Measurements from ENCODE around the gene KCNQ1. TPM values are rescaled to one million over a fixed set of nuclear protein-coding genes. Genes with fewer than 3 reads are reported as not detected.

The KCNQ1 gene
- total RNA-seq, 1 donor from 2014 or later = 2.7 TPM

DNA sequence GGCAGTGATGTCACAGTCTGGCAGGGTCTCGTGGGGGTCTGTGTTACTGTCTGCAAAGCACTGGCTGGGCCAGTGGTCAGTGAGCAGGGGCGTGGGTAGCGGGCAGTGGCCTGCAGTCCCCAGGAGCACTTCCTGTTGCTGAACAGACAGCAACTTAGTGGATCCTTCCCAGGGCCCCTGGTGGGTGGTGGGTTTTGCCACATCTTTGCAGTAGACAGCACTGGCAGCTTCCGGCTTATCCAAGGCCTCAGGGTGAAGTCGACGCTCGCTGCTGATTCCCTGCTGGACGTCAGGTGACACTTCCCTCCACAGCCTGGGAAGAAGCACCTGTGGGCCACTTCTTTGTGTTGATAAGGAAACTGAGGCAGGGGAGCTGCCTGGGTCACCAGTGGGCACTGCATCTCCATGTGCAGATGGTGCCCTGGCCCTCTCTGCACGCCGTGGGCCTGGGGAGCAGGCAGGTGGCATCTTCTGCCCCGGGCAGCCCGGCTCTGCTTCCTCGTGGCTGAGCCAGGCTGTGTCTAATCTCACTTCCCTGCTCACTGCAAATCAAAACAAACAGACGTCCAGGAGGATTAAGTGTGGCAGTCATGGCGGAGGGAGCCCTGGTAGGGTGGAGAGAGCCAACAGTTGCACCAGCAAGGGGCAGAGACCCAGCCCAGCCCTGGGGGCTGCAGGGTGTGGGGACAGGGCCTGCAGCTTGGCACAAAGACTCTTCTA is 79.8 kb downstream of the KCNQ1 start:
- H3K27ac ChIP-seq = no peak overlapping the region
- DNase-seq (ENCODE audit: extremely low spot score in 2 of 2) = no peak
- no peaks in the 10 kb centered on the region for H3K4me1 ChIP-seq
- intact Hi-C loops (cut with DNase I) = loop anchor here (5.0 kb wide), 1 partner anchor 97 kb away; no protein-coding TSS in a partner anchor
- H3K27me3 ChIP-seq = no peaks in the 10 kb centered on the region
- no peaks in the 10 kb centered on the region for H3K9me3 ChIP-seq
- no peaks in the 10 kb centered on the region for H3K36me3 ChIP-seq
- no peak overlapping the region for H3K4me3 ChIP-seq
- TF ChIP-seq POLR2A (IDR thresholded peaks at IDR 0.05) = no peak
- no peak for TF ChIP-seq POLR2AphosphoS5 (IDR thresholded peaks at IDR 0.05; ENCODE audit: insufficient read depth in 1 of 2, low read depth in 1 of 2)
- TF ChIP-seq, protein P1, sequence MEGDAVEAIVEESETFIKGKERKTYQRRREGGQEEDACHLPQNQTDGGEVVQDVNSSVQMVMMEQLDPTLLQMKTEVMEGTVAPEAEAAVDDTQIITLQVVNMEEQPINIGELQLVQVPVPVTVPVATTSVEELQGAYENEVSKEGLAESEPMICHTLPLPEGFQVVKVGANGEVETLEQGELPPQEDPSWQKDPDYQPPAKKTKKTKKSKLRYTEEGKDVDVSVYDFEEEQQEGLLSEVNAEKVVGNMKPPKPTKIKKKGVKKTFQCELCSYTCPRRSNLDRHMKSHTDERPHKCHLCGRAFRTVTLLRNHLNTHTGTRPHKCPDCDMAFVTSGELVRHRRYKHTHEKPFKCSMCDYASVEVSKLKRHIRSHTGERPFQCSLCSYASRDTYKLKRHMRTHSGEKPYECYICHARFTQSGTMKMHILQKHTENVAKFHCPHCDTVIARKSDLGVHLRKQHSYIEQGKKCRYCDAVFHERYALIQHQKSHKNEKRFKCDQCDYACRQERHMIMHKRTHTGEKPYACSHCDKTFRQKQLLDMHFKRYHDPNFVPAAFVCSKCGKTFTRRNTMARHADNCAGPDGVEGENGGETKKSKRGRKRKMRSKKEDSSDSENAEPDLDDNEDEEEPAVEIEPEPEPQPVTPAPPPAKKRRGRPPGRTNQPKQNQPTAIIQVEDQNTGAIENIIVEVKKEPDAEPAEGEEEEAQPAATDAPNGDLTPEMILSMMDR (IDR thresholded peaks at IDR 0.05) = no peak

DNA sequence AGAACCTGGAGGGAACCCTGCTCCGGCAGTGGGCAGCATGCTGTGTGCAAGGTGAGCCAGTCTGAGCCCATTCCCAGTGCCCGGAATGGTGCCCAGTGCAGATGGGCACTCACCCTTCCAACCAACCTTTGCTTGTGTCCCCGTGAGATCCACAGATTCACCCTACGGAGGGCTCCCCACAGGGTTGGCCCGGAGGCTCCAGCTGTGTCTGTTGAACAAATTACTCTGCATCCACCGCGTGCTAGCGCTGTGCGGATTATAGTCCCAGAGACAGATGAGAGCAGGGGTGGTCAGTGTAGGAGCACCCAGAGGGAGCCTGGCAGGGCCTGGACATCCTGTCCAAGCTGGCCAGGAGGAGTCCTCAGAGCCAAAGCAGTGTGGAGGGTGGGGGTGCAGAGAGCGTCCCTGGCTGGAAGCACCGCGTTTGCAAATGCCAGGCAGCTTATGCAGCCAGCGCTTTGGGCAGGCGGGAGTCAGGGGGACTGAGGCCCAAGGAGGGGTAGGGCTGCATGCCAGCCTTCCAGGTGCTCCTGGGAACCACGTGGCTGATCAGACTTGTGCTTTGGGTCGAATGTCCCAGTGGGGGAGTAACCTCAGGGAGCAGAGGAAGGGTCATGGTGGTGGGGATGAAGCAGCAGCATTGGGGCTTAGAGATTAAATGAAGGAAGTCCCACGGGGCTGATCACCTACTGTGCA is 80.5 kb downstream of the KCNQ1 start:
- H3K27ac ChIP-seq = no peak overlapping the region
- intact Hi-C loops (cut with DNase I) = loop anchor here (5.0 kb wide), 1 partner anchor 98 kb away; no protein-coding TSS in a partner anchor
- H3K9me3 ChIP-seq = no peaks in the 10 kb centered on the region
- H3K36me3 ChIP-seq = no peaks in the 10 kb centered on the region
- TF ChIP-seq, protein P1 (IDR thresholded peaks at IDR 0.05) = no peak
- TF ChIP-seq POLR2AphosphoS5 (IDR thresholded peaks at IDR 0.05; ENCODE audit: insufficient read depth in 1 of 2, low read depth in 1 of 2) (no peak), POLR2A (IDR thresholded peaks at IDR 0.05) (no peak)
- H3K4me1 ChIP-seq = no peaks in the 10 kb centered on the region
- no peaks in the 10 kb centered on the region for H3K27me3 ChIP-seq
- no peak overlapping the region for H3K4me3 ChIP-seq
- no peak for DNase-seq (ENCODE audit: extremely low spot score in 2 of 2)

DNA sequence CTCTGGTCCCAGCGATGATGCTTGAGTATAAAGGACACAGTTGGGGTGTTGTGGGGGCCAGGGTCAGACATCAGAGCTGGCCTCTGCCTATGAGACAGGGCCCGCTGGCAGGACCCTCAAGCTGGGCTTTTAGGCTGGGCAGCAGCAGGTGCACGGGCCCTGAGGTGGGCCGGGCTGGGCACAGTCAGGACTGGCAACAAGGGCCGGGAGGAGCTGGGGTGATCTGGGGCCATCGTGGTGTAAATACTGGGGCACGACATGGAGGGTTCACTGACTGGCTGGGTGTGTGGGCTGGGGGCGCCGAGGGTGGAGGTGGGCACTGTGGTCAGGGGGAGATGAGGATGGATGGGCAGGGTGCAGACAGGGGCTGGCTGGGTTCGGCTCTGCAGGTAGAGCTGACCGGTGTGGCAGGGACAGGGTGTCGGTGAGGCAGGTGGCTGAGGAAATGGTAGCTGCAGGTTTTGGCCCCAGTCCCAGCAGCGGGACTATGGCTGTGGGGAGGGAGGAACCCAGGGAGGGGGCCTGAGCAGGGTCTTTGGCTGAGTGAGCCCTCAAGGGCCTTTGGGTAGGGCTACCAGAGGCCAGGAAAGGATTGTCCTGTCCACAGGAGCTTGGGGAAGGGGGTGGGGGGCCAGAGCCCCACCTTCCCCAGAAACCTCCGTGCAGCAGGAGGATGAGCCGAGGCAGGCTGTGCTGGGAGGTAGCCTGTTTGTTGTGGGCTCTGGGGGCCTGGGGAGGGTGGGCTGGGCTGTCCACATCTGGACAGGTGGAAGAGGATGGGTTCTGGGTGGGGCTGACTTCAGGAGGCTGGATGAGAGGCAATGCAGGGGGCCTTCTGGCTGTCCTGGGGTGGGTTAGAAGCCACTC is 81.4 kb downstream of the KCNQ1 start:
- H3K27ac ChIP-seq = no peak overlapping the region
- DNase-seq (ENCODE audit: extremely low spot score in 2 of 2) = no peak
- H3K9me3 ChIP-seq = no peaks in the 10 kb centered on the region
- no peak overlapping the region for H3K4me3 ChIP-seq
- no peaks in the 10 kb centered on the region for H3K36me3 ChIP-seq
- H3K4me1 ChIP-seq = no peaks in the 10 kb centered on the region
- TF ChIP-seq POLR2A (IDR thresholded peaks at IDR 0.05) = no peak
- no peak for TF ChIP-seq POLR2AphosphoS5 (IDR thresholded peaks at IDR 0.05; ENCODE audit: insufficient read depth in 1 of 2, low read depth in 1 of 2)
- TF ChIP-seq, protein P1 (IDR thresholded peaks at IDR 0.05) = no peak
- no peaks in the 10 kb centered on the region for H3K27me3 ChIP-seq
- intact Hi-C loops (cut with DNase I) = loop anchor here (5.0 kb wide), 1 partner anchor 99 kb away; no protein-coding TSS in a partner anchor

DNA sequence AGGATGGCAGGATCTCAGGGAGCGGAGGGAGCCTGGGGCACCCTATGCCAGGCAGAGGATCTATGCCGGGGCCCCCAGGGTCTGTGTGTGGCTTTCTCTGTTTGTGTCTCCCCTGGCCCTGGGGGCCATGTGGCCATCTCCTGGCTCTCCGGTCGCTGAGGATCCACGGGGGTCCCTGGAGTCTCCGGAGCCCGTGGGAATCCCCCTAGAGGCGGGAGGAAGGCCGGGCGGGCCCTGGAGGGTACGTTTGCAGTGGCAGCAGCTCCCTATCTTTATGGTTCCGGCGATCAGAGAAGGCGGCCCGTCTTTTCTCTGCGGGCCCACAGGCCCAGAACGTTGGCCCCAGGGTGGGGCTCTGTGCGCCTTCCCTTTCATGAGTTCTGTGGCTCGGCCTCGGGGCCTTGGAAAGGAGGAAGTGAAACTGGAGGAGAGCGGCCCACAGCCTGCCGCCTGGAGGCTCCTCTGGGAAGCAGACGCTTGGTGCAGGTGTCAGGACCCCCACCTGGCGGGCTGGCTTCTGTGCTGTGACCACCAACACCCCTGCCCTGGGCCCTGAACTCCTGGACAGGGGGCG is 82.1 kb downstream of the KCNQ1 start:
- H3K36me3 ChIP-seq = no peaks in the 10 kb centered on the region
- DNase-seq (ENCODE audit: extremely low spot score in 2 of 2) = no peak
- H3K27me3 ChIP-seq = no peaks in the 10 kb centered on the region
- no peak overlapping the region for H3K4me3 ChIP-seq
- TF ChIP-seq, protein P1 (IDR thresholded peaks at IDR 0.05) = no peak
- TF ChIP-seq POLR2AphosphoS5 (IDR thresholded peaks at IDR 0.05; ENCODE audit: insufficient read depth in 1 of 2, low read depth in 1 of 2) (no peak), POLR2A (IDR thresholded peaks at IDR 0.05) (no peak)
- no peak overlapping the region for H3K27ac ChIP-seq
- intact Hi-C loops (cut with DNase I) = loop anchor here (5.0 kb wide), 1 partner anchor 100 kb away; no protein-coding TSS in a partner anchor
- H3K9me3 ChIP-seq = no peaks in the 10 kb centered on the region
- H3K4me1 ChIP-seq = no peaks in the 10 kb centered on the region
